GM12878 (cell line): Measurements from ENCODE around the gene ZNF462. TPM values are rescaled to one million over a fixed set of nuclear protein-coding genes. Genes with fewer than 3 reads are reported as not detected.

Experiments
- ATAC-seq: fragments of 200-7000 bp; cut with Tn5 transposase; 3 replicates; pipeline ENCODE4 v1.9.1; 2020; ENCODE audit warnings: mild to moderate bottlenecking, moderate library complexity
- BruUV-seq: library from RNA; stranded (reverse); fragments of 400-500 nt; replicated peaks from 2 replicates; lab custom pipeline; 2021; lab: Mats Ljungman, UMichigan
- CTCF ChIA-PET: fragments of 300-600 bp; sonication (Branson Sonifier 250); formaldehyde crosslinking; extraction: SDS; loops from one replicate; lab custom pipeline; 2021; ENCODE audit warnings: inconsistent platforms; lab: Yijun Ruan, JAX
- POLR2A ChIA-PET: fragments of 350-600 bp; formaldehyde crosslinking; extraction: SDS; loops from one replicate; lab custom pipeline; 2021; ENCODE audit warnings: inconsistent platforms; lab: Charles Lee
- RAD21 ChIA-PET: fragments of 300-600 bp; sonication (Branson Sonifier 250); formaldehyde crosslinking; loops from one replicate; lab custom pipeline; 2023; ENCODE audit warnings: antibody characterized with exemption; ENCODE audit not compliant: unreplicated experiment; lab: Charles Lee
- SMC1A ChIA-PET: fragments of 300-600 bp; sonication (Branson Sonifier 250); formaldehyde crosslinking; loops from one replicate; lab custom pipeline; 2023; ENCODE audit not compliant: unreplicated experiment, uncharacterized antibody; lab: Charles Lee
- DNase-seq: peaks from one replicate; pipeline ENCODE4 v3.0.0-alpha.2; 2011; ENCODE audit warnings: low read depth, low spot score
- FAIRE-seq: peaks from 3 replicates; lab custom pipeline; 2011; peaks lifted over from hg19 to GRCh38; lab: Jason Lieb, UNC
- H2AFZ ChIP-seq: 2 replicates; pipeline ENCODE4 v1.6.0; 2011; ENCODE audit warnings: low read depth, low read length, control low read depth; ENCODE audit not compliant: control insufficient read depth
- H3K27ac ChIP-seq: 2 replicates; pipeline ENCODE4 v1.5.1; 2011; ENCODE audit warnings: control low read depth; ENCODE audit not compliant: control insufficient read depth, insufficient read depth
- H3K27me3 ChIP-seq, 2 experiments: replicated peaks in 1 of 2; 2 replicates each; pipeline versions ENCODE4 v1.6.0 to v1.6.1; 2011; ENCODE audit warnings: low read length in 1 of 2; ENCODE audit not compliant: control insufficient read depth in 2 of 2, insufficient read depth in 2 of 2
- H3K36me3 ChIP-seq, 2 experiments: 2 replicates each; pipeline ENCODE4 v1.5.1; 2011; ENCODE audit warnings: low read length in 1 of 2; ENCODE audit not compliant: control insufficient read depth in 2 of 2, insufficient read depth in 2 of 2
- H3K4me1 ChIP-seq: 2 replicates; pipeline ENCODE4 v1.6.1; 2011; ENCODE audit warnings: mild to moderate bottlenecking, low read length, moderate library complexity, mixed read lengths; ENCODE audit not compliant: control insufficient read depth, insufficient read depth
- H3K4me2 ChIP-seq: 2 replicates; pipeline ENCODE4 v1.6.0; 2011; ENCODE audit warnings: control low read depth; ENCODE audit not compliant: control insufficient read depth, insufficient read depth
- H3K4me3 ChIP-seq: fragments of 200-600 bp; sonication (generic); 2 replicates; pipeline ENCODE4 v1.5.1; 2016
- H3K79me2 ChIP-seq: 2 replicates; pipeline ENCODE4 v1.6.0; 2011; ENCODE audit warnings: low read length; ENCODE audit not compliant: control insufficient read depth, insufficient read depth
- H3K9ac ChIP-seq: 2 replicates; pipeline ENCODE4 v1.8.0; 2011; ENCODE audit warnings: low read length, control low read depth, mixed read lengths; ENCODE audit not compliant: control insufficient read depth, insufficient read depth
- H3K9me3 ChIP-seq: replicated peaks from 3 replicates; pipeline ENCODE4 v1.5.1; 2011; ENCODE audit warnings: mild to moderate bottlenecking, low read length; ENCODE audit not compliant: control insufficient read depth, insufficient read depth
- H4K20me1 ChIP-seq: 2 replicates; pipeline ENCODE4 v1.6.0; 2011; ENCODE audit not compliant: control insufficient read depth, insufficient read depth
- BCL11A ChIP-seq: IDR thresholded peaks from 2 replicates; pipeline ENCODE4 v1.6.1; 2011; ENCODE audit warnings: low read depth, low read length
- BMI1 ChIP-seq: fragments of 450-650 bp; IDR thresholded peaks from 2 replicates; pipeline ENCODE4 v1.6.1; 2016; ENCODE audit warnings: mild to moderate bottlenecking, moderate library complexity, borderline replicate concordance
- CREM ChIP-seq: IDR thresholded peaks from 2 replicates; pipeline ENCODE4 v1.6.1; 2014; ENCODE audit warnings: antibody characterized with exemption, low read depth
- EED ChIP-seq: sonication (generic); IDR thresholded peaks from 2 replicates; pipeline ENCODE4 v1.6.1; 2016; ENCODE audit warnings: antibody characterized with exemption, low read depth
- EGR1 ChIP-seq, 2 experiments: IDR thresholded peaks; 1 replicate in 1 of 2; 2 replicates in 1 of 2; pipeline ENCODE4 v1.6.1; 2011 to 2012; ENCODE audit warnings: low read depth in 2 of 2, low read length in 2 of 2, borderline replicate concordance in 1 of 2, mild to moderate bottlenecking in 1 of 2, moderate library complexity in 1 of 2
- GABPA ChIP-seq: IDR thresholded peaks from 2 replicates; pipeline ENCODE4 v1.6.1; 2014; ENCODE audit warnings: antibody characterized with exemption, low read depth, mild to moderate bottlenecking, inconsistent platforms
- IKZF1 ChIP-seq: fragments of 450-650 bp; conservative IDR thresholded peaks from 2 replicates; pipeline ENCODE4 v1.6.1; 2017; ENCODE audit warnings: antibody characterized with exemption, mild to moderate bottlenecking
- JUNB ChIP-seq: IDR thresholded peaks from 2 replicates; pipeline ENCODE4 v1.6.1; 2016; ENCODE audit warnings: antibody characterized with exemption, mild to moderate bottlenecking
- MEF2B ChIP-seq: fragments of 450-650 bp; IDR thresholded peaks from 2 replicates; pipeline ENCODE4 v1.6.1; 2018; ENCODE audit warnings: mild to moderate bottlenecking, moderate library complexity; ENCODE audit not compliant: partially characterized antibody, poor library complexity, severe bottlenecking
- POU2F2 ChIP-seq: IDR thresholded peaks from 3 replicates; pipeline ENCODE4 v1.6.1; 2011; ENCODE audit warnings: low read depth, mild to moderate bottlenecking, low read length, borderline replicate concordance
- RAD21 ChIP-seq: IDR thresholded peaks from 2 replicates; pipeline ENCODE4 v1.6.1; 2011; ENCODE audit warnings: mild to moderate bottlenecking, low read depth, low read length, moderate library complexity; ENCODE audit not compliant: insufficient read depth
- RB1 ChIP-seq: fragments of 450-650 bp; formaldehyde crosslinking; IDR thresholded peaks from 2 replicates; pipeline ENCODE4 v1.6.1; 2017; ENCODE audit warnings: mild to moderate bottlenecking, borderline replicate concordance
- RELB ChIP-seq: fragments of 450-650 bp; IDR thresholded peaks from 2 replicates; pipeline ENCODE4 v1.6.1; 2017; ENCODE audit warnings: low read depth, mild to moderate bottlenecking, moderate library complexity
- RFX5 ChIP-seq: IDR thresholded peaks from 2 replicates; pipeline ENCODE4 v1.6.1; 2011; ENCODE audit warnings: low read depth, low read length, improper control_type of control experiment
- SRF ChIP-seq, 2 experiments: IDR thresholded peaks; 2 replicates each; pipeline ENCODE4 v1.6.1; 2011; ENCODE audit warnings: low read depth in 2 of 2, low read length in 2 of 2, mild to moderate bottlenecking in 1 of 2, moderate library complexity in 1 of 2
- ZNF687 ChIP-seq: fragments of 450-650 bp; IDR thresholded peaks from 2 replicates; pipeline ENCODE4 v1.6.1; 2017; ENCODE audit warnings: mild to moderate bottlenecking, moderate library complexity
- WGBS: methylation state at CpG from one replicate; pipeline ENCODE4 v1.1.6; 2016; ENCODE audit warnings: low lambda C conversion rate; ENCODE audit not compliant: insufficient replicate concordance, insufficient coverage; ENCODE audit errors: missing lambda C conversion rate; 5-methylcytosine and 5-hydroxymethylcytosine counted together
- in situ Hi-C: fragments of 300-500 bp; cut with MboI; formaldehyde crosslinking; loops from 9 replicates; pipeline ENCODE4 v1.14.3; 2018; ENCODE audit warnings: mixed read lengths
- intact Hi-C: fragments of 100-400 bp; cut with micrococcal nuclease; formaldehyde crosslinking; loops from one replicate; pipeline ENCODE4 v1.14.2; 2022; ENCODE audit not compliant: unreplicated experiment
- polyA plus RNA-seq, 11 experiments: library from polyadenylated mRNA; depleted of rRNA in 4 of 11; unstranded in 6 of 11; stranded (reverse) in 5 of 11; fragments of >200 nt; fragmentation: Nextera tagmentation in 4 of 11; fragmentation: Illumina TruSeq in 1 of 11; extraction: Ambion mirVana in 4 of 11; extraction: Trizol in 1 of 11; gene quantifications; 1 replicate in 1 of 11; 2 replicates in 10 of 11; pipeline versions ENCODE4 v1.2.1 to v1.2.3, GENCODE V29; 2011 to 2016; ENCODE audit warnings: inconsistent platforms in 2 of 11, missing spikeins in 2 of 11, low read depth in 1 of 11
- total RNA-seq, 4 experiments: library from RNA; depleted of rRNA in 3 of 4; stranded (reverse); fragments of >200 nt in 3 of 4; fragmentation: Illumina TruSeq in 1 of 4; extraction: Trizol in 1 of 4; gene quantifications; 2 replicates each; pipeline versions ENCODE4 v1.2.1 to v1.2.3, GENCODE V29; 2013 to 2021
- TF ChIP-seq, protein P1 (sequence below): fragments of 450-650 bp; IDR thresholded peaks from 2 replicates; pipeline ENCODE4 v1.6.1; 2014; ENCODE audit warnings: mild to moderate bottlenecking

ZNF462 gene
- total and polyA plus RNA-seq, 10 of the 15 experiments (the other 5 are each of a cell fraction or from before 2014, with no cell fraction given), result 0.27 to 13.7 (median 0.55) TPM

- DNase-seq (no peak), FAIRE-seq (no peak), ATAC-seq (no peak)
- no peak overlapping the region for H3K4me2 ChIP-seq
- no peak overlapping the region for H3K27ac ChIP-seq
- BruUV-seq, result no TSS peak
- no peak overlapping the region for H2AFZ ChIP-seq
- no peaks in the 10 kb centered on the region; a peak in 1 of 4 replicates for H3K27me3 ChIP-seq
- in situ Hi-C loops, result no loop called here
- H3K4me3 ChIP-seq, result no peak overlapping the region
- no peaks in the 10 kb centered on the region for H4K20me1 ChIP-seq
- H3K4me1 ChIP-seq, result no peaks in the 10 kb centered on the region
- no peak for TF ChIP-seq CREM
- no peak for TF ChIP-seq EGR1 (IDR thresholded peaks at IDR 0.05; ENCODE audit: borderline replicate concordance in 1 of 2, low read depth in 2 of 2, low read length in 2 of 2)
- no peak for TF ChIP-seq BMI1
- TF ChIP-seq BCL11A, result no peak
- TF ChIP-seq, protein P1, sequence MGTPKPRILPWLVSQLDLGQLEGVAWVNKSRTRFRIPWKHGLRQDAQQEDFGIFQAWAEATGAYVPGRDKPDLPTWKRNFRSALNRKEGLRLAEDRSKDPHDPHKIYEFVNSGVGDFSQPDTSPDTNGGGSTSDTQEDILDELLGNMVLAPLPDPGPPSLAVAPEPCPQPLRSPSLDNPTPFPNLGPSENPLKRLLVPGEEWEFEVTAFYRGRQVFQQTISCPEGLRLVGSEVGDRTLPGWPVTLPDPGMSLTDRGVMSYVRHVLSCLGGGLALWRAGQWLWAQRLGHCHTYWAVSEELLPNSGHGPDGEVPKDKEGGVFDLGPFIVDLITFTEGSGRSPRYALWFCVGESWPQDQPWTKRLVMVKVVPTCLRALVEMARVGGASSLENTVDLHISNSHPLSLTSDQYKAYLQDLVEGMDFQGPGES, result no peak
- no peak for TF ChIP-seq POU2F2
- TF ChIP-seq ZNF687, result no peak
- TF ChIP-seq RAD21, result no peak
- no peak for TF ChIP-seq RFX5
- no peak for TF ChIP-seq IKZF1
- TF ChIP-seq SRF (IDR thresholded peaks at IDR 0.05; ENCODE audit: low read depth in 2 of 2, low read length in 2 of 2), result no peak
- no peak for TF ChIP-seq EED
- TF ChIP-seq MEF2B, result no peak
- no peak for TF ChIP-seq JUNB
- TF ChIP-seq RB1, result no peak
- no peak for TF ChIP-seq RELB
- TF ChIP-seq GABPA, result no peak
- ChIA-PET CTCF (no interaction called here), RAD21 (no interaction called here), POLR2A (no interaction called here), SMC1A (interaction anchor here (0.8 to 1.3 kb wide), 4 partner anchors 15 to 61 kb away, joined by 3 to 4 read pairs (median 3); no protein-coding TSS in a partner anchor)
- H3K36me3 ChIP-seq, result peaks cover 0 to 13% of the 10 kb centered on the region in 2 experiments; a peak in 2 of 4 replicates
- WGBS, result 73% methylated on average over 7 of the region's 7 CpGs
- intact Hi-C loops, result no loop called here
- no peak overlapping the region for H3K9ac ChIP-seq
- H3K79me2 ChIP-seq, result no peaks in the 10 kb centered on the region
- no peaks in the 10 kb centered on the region; the same call in 2 of the 3 replicates for H3K9me3 ChIP-seq
Measured at GRCh38 chr9:106925392-106925791, 62.4 kb downstream of the ZNF462 start.
